SU-DHL-6 (cell line): ENCODE measurements around the gene ZFYVE26.

Experiments
- H2AFZ ChIP-seq: fragments of 200-600 bp; sonication (generic); 2 replicates; pipeline ENCODE4 v1.6.1; 2014; ENCODE audit warnings: low read depth, mild to moderate bottlenecking, moderate library complexity, mixed read lengths, antibody characterized with exemption, low read length; ENCODE audit not compliant: severe bottlenecking
- H3F3A ChIP-seq: fragments of 200-600 bp; shearing (Covaris generic); 2 replicates; pipeline ENCODE4 v1.6.0; 2016; ENCODE audit warnings: antibody characterized with exemption, mild to moderate bottlenecking; ENCODE audit not compliant: insufficient read depth
- H3K27ac ChIP-seq: fragments of 200-600 bp; sonication (generic); 2 replicates; pipeline ENCODE4 v1.5.1; 2016; ENCODE audit warnings: low read depth, mild to moderate bottlenecking, low read length, moderate library complexity, mixed read lengths
- H3K27me3 ChIP-seq: fragments of 200-600 bp; sonication (generic), shearing (Covaris generic); 2 replicates; pipeline ENCODE4 v1.6.0; 2014; ENCODE audit warnings: mild to moderate bottlenecking, low read length
- H3K36me3 ChIP-seq: fragments of 200-600 bp; sonication (generic); 2 replicates; pipeline ENCODE4 v1.6.1; 2014; ENCODE audit warnings: mild to moderate bottlenecking, low read length, mixed read lengths
- H3K4me2 ChIP-seq: fragments of 300-600, 200-600 bp; shearing (Covaris generic), sonication (generic); 2 replicates; pipeline ENCODE4 v1.6.0; 2014; ENCODE audit warnings: low read length, low read depth, mild to moderate bottlenecking; ENCODE audit not compliant: poor library complexity, severe bottlenecking
- H3K4me3 ChIP-seq: fragments of 200-600 bp; sonication (generic); 2 replicates; pipeline ENCODE4 v1.5.1; 2014; ENCODE audit warnings: antibody characterized with exemption, low read length, mild to moderate bottlenecking, mixed read lengths; ENCODE audit not compliant: insufficient read depth, poor library complexity, severe bottlenecking
- H3K79me2 ChIP-seq: fragments of 200-600 bp; sonication (generic); 2 replicates; pipeline ENCODE4 v1.6.1; 2014; ENCODE audit warnings: mild to moderate bottlenecking, low read length, moderate library complexity; ENCODE audit not compliant: insufficient read depth
- H3K9ac ChIP-seq: fragments of 200-600 bp; sonication (generic); 2 replicates; pipeline ENCODE4 v1.7.0; 2014; ENCODE audit warnings: mild to moderate bottlenecking, low read length
- H3K9me2 ChIP-seq: fragments of 200-600 bp; sonication (generic); replicated peaks from 2 replicates; pipeline ENCODE4 v1.6.1; 2014; ENCODE audit warnings: low read length; ENCODE audit not compliant: insufficient read depth
- H3K9me3 ChIP-seq: fragments of 200-600 bp; sonication (generic); 2 replicates; pipeline ENCODE4 v1.6.1; 2014; ENCODE audit warnings: low read length, mixed read lengths; ENCODE audit not compliant: insufficient read depth
- H4K20me1 ChIP-seq: fragments of 200-600 bp; sonication (generic); 2 replicates; pipeline ENCODE4 v1.6.1; 2014; ENCODE audit warnings: low read depth, mild to moderate bottlenecking, antibody characterized with exemption, low read length, moderate library complexity, mixed read lengths
- EZH2phosphoT487 ChIP-seq: fragments of 200-600 bp; sonication (generic), shearing (Covaris generic); conservative IDR thresholded peaks from 2 replicates; pipeline ENCODE4 v1.6.1; 2018; ENCODE audit warnings: mild to moderate bottlenecking, antibody characterized with exemption, low read length, moderate library complexity, mixed read lengths
- TF ChIP-seq, protein P1 (sequence below): fragments of 200-600 bp; sonication (generic); IDR thresholded peaks from one replicate; pipeline ENCODE4 v1.5.1; 2017; ENCODE audit warnings: antibody characterized with exemption, mild to moderate bottlenecking, low read length, moderate library complexity; ENCODE audit not compliant: insufficient read depth, poor library complexity, severe bottlenecking

Gene ZFYVE26

DNA sequence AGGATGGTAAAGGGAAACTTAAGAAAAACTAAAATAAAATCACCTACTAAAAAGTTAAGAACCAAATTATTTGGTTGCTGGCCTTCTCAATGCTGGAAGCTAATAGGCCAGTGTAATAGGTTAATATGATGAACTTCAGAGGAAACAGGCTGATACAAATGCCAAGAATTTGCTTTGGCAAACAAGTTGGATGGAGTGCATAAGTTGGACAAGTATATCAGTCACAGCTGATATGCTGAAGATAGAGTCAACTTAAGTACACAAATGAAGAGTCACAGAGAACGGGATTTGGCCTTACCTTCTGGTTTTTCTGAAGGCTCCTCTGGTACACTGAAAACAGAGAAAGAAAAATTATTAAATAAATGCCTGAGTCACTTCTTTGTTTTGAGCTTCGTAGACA, 48.2 kb downstream of the ZFYVE26 start:
- H3K27me3 ChIP-seq: no peaks in the 10 kb centered on the region
- no peak overlapping the region for H3K9ac ChIP-seq
- H3K36me3 ChIP-seq: peaks cover 11% of the 10 kb centered on the region; the same call in 1 of the 2 replicates
- no peak for TF ChIP-seq EZH2phosphoT487
- TF ChIP-seq, protein P1, sequence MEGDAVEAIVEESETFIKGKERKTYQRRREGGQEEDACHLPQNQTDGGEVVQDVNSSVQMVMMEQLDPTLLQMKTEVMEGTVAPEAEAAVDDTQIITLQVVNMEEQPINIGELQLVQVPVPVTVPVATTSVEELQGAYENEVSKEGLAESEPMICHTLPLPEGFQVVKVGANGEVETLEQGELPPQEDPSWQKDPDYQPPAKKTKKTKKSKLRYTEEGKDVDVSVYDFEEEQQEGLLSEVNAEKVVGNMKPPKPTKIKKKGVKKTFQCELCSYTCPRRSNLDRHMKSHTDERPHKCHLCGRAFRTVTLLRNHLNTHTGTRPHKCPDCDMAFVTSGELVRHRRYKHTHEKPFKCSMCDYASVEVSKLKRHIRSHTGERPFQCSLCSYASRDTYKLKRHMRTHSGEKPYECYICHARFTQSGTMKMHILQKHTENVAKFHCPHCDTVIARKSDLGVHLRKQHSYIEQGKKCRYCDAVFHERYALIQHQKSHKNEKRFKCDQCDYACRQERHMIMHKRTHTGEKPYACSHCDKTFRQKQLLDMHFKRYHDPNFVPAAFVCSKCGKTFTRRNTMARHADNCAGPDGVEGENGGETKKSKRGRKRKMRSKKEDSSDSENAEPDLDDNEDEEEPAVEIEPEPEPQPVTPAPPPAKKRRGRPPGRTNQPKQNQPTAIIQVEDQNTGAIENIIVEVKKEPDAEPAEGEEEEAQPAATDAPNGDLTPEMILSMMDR: no peak
- H4K20me1 ChIP-seq: no peaks in the 10 kb centered on the region
- H3F3A ChIP-seq: no peaks in the 10 kb centered on the region
- H3K27ac ChIP-seq: no peak overlapping the region
- no peak overlapping the region for H3K4me2 ChIP-seq
- no peaks in the 10 kb centered on the region for H3K79me2 ChIP-seq
- no peak overlapping the region for H2AFZ ChIP-seq
- no peaks in the 10 kb centered on the region for H3K9me3 ChIP-seq
- no peak overlapping the region for H3K4me3 ChIP-seq
- no peaks in the 10 kb centered on the region for H3K9me2 ChIP-seq

DNA sequence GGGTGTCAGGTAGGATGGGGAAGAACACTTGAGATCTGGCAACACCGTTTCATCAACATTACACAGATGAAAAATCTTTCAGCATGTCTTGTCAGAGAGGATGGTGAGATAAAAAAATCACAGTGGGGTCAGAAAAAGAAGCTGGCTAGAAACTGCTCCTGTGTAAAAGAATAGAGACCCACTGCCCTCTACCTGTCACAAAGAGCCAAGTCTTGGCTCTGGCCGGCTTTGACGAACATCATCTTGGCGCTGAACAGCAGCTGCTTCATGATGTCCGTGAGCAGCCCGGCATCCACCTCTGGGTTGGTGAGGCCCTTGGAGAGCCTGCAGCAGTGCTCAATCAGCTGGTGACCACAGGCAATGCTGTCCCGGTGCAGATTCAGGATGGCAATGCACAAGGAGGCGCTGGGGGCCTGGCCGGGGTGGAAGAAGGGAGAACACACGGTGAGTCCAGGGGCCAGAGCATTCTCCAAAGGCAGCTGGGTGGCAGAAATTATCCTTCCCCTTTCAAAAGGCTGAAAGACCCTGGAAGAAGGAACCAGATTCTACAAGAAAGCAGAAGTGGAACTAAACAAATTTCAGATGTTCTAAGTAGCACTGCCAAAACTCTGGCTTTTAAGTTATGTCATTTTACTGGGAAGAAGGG, 50.2 kb downstream of the ZFYVE26 start:
- TF ChIP-seq EZH2phosphoT487: no peak
- TF ChIP-seq, protein P1: no peak
- Histone ChIP-seq H3K9me2 (no peaks in the 10 kb centered on the region), H3K27ac (no peak overlapping the region), H3K9ac (no peak overlapping the region), H3K4me2 (no peak overlapping the region), H3K9me3 (no peaks in the 10 kb centered on the region), H3K79me2 (no peaks in the 10 kb centered on the region), H2AFZ (no peak overlapping the region), H3K27me3 (no peaks in the 10 kb centered on the region), H3K4me3 (no peak overlapping the region), H3K36me3 (peaks cover 4% of the 10 kb centered on the region; the same call in 1 of the 2 replicates), H3F3A (no peaks in the 10 kb centered on the region), H4K20me1 (no peaks in the 10 kb centered on the region)

DNA sequence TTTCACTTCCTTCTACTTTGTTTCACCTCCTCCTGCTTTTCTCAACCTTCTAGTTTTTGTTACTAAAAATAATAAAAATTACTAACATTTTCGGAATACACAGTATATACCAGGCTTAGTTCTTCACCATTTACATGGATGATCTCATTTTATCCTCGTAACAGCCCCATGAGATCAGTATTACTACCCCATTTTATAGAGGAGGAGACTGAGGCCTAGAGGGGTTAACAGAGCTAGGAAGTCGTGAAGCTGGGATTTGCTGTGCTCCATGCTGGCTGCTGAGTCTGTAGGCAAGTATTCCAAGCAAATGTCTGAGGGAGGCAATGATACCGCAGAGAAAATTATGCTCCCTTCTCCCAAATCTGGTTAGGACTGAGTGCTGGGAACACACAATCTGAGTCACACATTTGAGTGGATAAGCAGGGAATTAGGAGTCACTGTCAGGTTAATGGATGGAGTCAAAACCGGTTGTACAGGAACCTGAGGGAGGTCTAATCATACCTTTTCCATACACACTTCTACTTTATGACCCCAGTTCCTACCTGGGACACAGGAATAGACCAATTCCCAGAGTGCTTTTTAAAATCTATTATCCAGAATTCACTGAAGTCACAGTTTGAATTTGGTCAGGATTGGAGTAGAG, 51.1 kb downstream of the ZFYVE26 start:
- H3K4me3 ChIP-seq: no peak overlapping the region
- H3K9me3 ChIP-seq: no peaks in the 10 kb centered on the region
- H3K9ac ChIP-seq: no peak overlapping the region
- H3K27me3 ChIP-seq: no peaks in the 10 kb centered on the region
- H3F3A ChIP-seq: no peaks in the 10 kb centered on the region
- TF ChIP-seq, protein P1: no peak
- TF ChIP-seq EZH2phosphoT487: no peak
- no peak overlapping the region for H2AFZ ChIP-seq
- no peak overlapping the region for H3K4me2 ChIP-seq
- peaks cover 4% of the 10 kb centered on the region; the same call in 1 of the 2 replicates for H3K36me3 ChIP-seq
- H3K9me2 ChIP-seq: no peaks in the 10 kb centered on the region
- no peaks in the 10 kb centered on the region for H4K20me1 ChIP-seq
- H3K79me2 ChIP-seq: no peaks in the 10 kb centered on the region
- H3K27ac ChIP-seq: no peak overlapping the region
